ENCODE data around the gene CACNA1D.

CACNA1D gene

GRCh38 chr3:53750253-53751210 lies 256.1 kb downstream of the CACNA1D start:
- no peak for DNase-seq (ENCODE audit: low read depth in 2 of 2)

- DNase-seq (ENCODE audit: low read depth in 2 of 2) = no peak
Measured at GRCh38 chr3:53753518-53754183, 259.2 kb downstream of the CACNA1D start.

- DNase-seq (ENCODE audit: low read depth in 2 of 2) = no peak
Measured at GRCh38 chr3:53754325-53754724, 259.9 kb downstream of the CACNA1D start.

- DNase-seq (ENCODE audit: low read depth in 2 of 2) = no peak
Measured at GRCh38 chr3:53758846-53759245, 264.4 kb downstream of the CACNA1D start.

GRCh38 chr3:53763353-53763752 lies 268.9 kb downstream of the CACNA1D start:
- no peak for DNase-seq (ENCODE audit: low read depth in 2 of 2)

GRCh38 chr3:53764026-53764775 lies 269.8 kb downstream of the CACNA1D start:
- DNase-seq (ENCODE audit: low read depth in 2 of 2) = no peak

GRCh38 chr3:53765753-53766152 lies 271.3 kb downstream of the CACNA1D start:
- DNase-seq (ENCODE audit: low read depth in 2 of 2) = no peak

GRCh38 chr3:53766706-53767105 lies 272.3 kb downstream of the CACNA1D start:
- DNase-seq (ENCODE audit: low read depth in 2 of 2) = no peak

- DNase-seq (ENCODE audit: low read depth in 2 of 2) = no peak
Measured at GRCh38 chr3:53768478-53769459, 274.4 kb downstream of the CACNA1D start.

GRCh38 chr3:53772562-53772961 lies 278.2 kb downstream of the CACNA1D start:
- DNase-seq (ENCODE audit: low read depth in 2 of 2) = no peak

- no peak for DNase-seq (ENCODE audit: low read depth in 2 of 2)
Measured at GRCh38 chr3:53773021-53773436, 278.6 kb downstream of the CACNA1D start.

- no peak for DNase-seq (ENCODE audit: low read depth in 2 of 2)
Measured at GRCh38 chr3:53773611-53774368, 279.4 kb downstream of the CACNA1D start.

GRCh38 chr3:53774414-53774813 lies 280.0 kb downstream of the CACNA1D start:
- DNase-seq (ENCODE audit: low read depth in 2 of 2) = no peak

GRCh38 chr3:53775018-53775417 lies 280.6 kb downstream of the CACNA1D start:
- DNase-seq (ENCODE audit: low read depth in 2 of 2) = no peak

GRCh38 chr3:53775834-53776251 lies 281.4 kb downstream of the CACNA1D start:
- no peak for DNase-seq (ENCODE audit: low read depth in 2 of 2)

- DNase-seq (ENCODE audit: low read depth in 2 of 2) = no peak
Measured at GRCh38 chr3:53776494-53777101, 282.2 kb downstream of the CACNA1D start.

- DNase-seq (ENCODE audit: low read depth in 2 of 2) = no peak
Measured at GRCh38 chr3:53777468-53777867, 283.1 kb downstream of the CACNA1D start.

- DNase-seq (ENCODE audit: low read depth in 2 of 2) = no peak
Measured at GRCh38 chr3:53778153-53778552, 283.7 kb downstream of the CACNA1D start.

GRCh38 chr3:53780171-53780570 lies 285.8 kb downstream of the CACNA1D start:
- no peak for DNase-seq (ENCODE audit: low read depth in 2 of 2)

- no peak for DNase-seq (ENCODE audit: low read depth in 2 of 2)
Measured at GRCh38 chr3:53780806-53781205, 286.4 kb downstream of the CACNA1D start.

Data from stimulated activated CD8-positive, alpha-beta memory T cell treated with anti-CD3 and anti-CD28 coated beads, Interleukin-2, amount 100 ng/mL, for 48 hours (primary cell).